A549 (cell line): ENCODE data around the gene C3orf22. TPM values are rescaled to one million over a fixed set of nuclear protein-coding genes. Genes with fewer than 3 reads are reported as not detected.

Experiments used
- ATAC-seq, 2 experiments: fragments of 200-7000 bp in 1 of 2; fragments of >200 bp in 1 of 2; cut with Nextera tagmentation in 1 of 2; cut with Tn5 transposase in 1 of 2; 3 replicates each; pipeline versions ENCODE4 v1.8.0 to v1.9.1; 2018 to 2020; ENCODE audit warnings: mild to moderate bottlenecking in 1 of 2, moderate library complexity in 1 of 2
- CTCF ChIA-PET: fragments of 300-600 bp; sonication (Branson Sonifier 250); formaldehyde crosslinking; extraction: SDS; loops from one replicate; lab custom pipeline; 2021; ENCODE audit warnings: antibody characterized with exemption, inconsistent platforms; lab: Yijun Ruan, JAX
- POLR2A ChIA-PET: fragments of 350-600 bp; formaldehyde crosslinking; extraction: SDS; loops from one replicate; lab custom pipeline; 2021; ENCODE audit warnings: antibody characterized with exemption, inconsistent platforms; lab: Yijun Ruan, JAX
- DNase-seq, 2 experiments: peaks; one replicate each; pipeline versions ENCODE4 v3.0.0 to v3.0.0-alpha.2; 2011 to 2016; ENCODE audit warnings: low read depth in 1 of 2, low spot score in 1 of 2
- FAIRE-seq: peaks from 2 replicates; lab custom pipeline; 2011; peaks lifted over from hg19 to GRCh38; lab: Jason Lieb, UNC
- H3K27ac ChIP-seq, 2 experiments: fragments of >200 bp; sonication (Bioruptor Twin); formaldehyde crosslinking; 3 replicates each; pipeline ENCODE4 v1.5.1; 2016 to 2017
- H3K4me1 ChIP-seq: fragments of >200 bp; sonication (Bioruptor Twin); formaldehyde crosslinking; 3 replicates; pipeline ENCODE4 v1.6.1; 2016
- H3K4me2 ChIP-seq: fragments of >200 bp; sonication (Bioruptor Twin); formaldehyde crosslinking; 3 replicates; pipeline ENCODE4 v1.6.1; 2016
- H3K4me3 ChIP-seq: fragments of >200 bp; sonication (Bioruptor Twin); formaldehyde crosslinking; 3 replicates; pipeline ENCODE4 v1.5.1; 2016
- H3K9me3 ChIP-seq: fragments of >200 bp; sonication (Bioruptor Twin); formaldehyde crosslinking; 3 replicates; pipeline ENCODE4 v1.6.1; 2016
- BHLHE40 ChIP-seq: IDR thresholded peaks from 2 replicates; pipeline ENCODE4 v1.6.1; 2012; ENCODE audit warnings: low read depth, low read length, inconsistent platforms
- CEBPB ChIP-seq, 2 experiments: fragments of >200 bp in 1 of 2; sonication (Bioruptor Twin) in 1 of 2; formaldehyde crosslinking in 1 of 2; IDR thresholded peaks; 2 replicates each; pipeline ENCODE4 v1.6.1; 2012 to 2016
- CHD2 ChIP-seq: fragments of 150-350 bp; IDR thresholded peaks from 2 replicates; pipeline ENCODE4 v1.6.1; 2014; ENCODE audit warnings: low read length; ENCODE audit not compliant: partially characterized antibody
- EHF ChIP-seq: fragments of 250-450 bp; sonication (Bioruptor Pico); IDR thresholded peaks from 2 replicates; pipeline ENCODE4 v1.5.0; 2020; ENCODE audit warnings: mild to moderate bottlenecking
- EP300 ChIP-seq, 2 experiments: fragments of >200 bp; sonication (Bioruptor Twin); formaldehyde crosslinking; IDR thresholded peaks; 2 replicates in 1 of 2; 3 replicates in 1 of 2; pipeline ENCODE4 v1.6.1; 2016 to 2017
- FOXS1 ChIP-seq: fragments of 250-450 bp; sonication (Bioruptor Pico); IDR thresholded peaks from 2 replicates; pipeline ENCODE4 v1.5.0; 2020; ENCODE audit warnings: mild to moderate bottlenecking, moderate library complexity
- GATA3 ChIP-seq: IDR thresholded peaks from 2 replicates; pipeline ENCODE4 v1.6.1; 2012; ENCODE audit warnings: borderline replicate concordance
- HDAC2 ChIP-seq: fragments of 200-600 bp; sonication (generic); IDR thresholded peaks from 2 replicates; pipeline ENCODE4 v1.6.1; 2016
- HEYL ChIP-seq: fragments of 250-450 bp; sonication (Bioruptor Pico); IDR thresholded peaks from 2 replicates; pipeline ENCODE4 v1.8.0; 2021; ENCODE audit warnings: mild to moderate bottlenecking, moderate library complexity
- HOXB5 ChIP-seq: fragments of 250-450 bp; sonication (Bioruptor Pico); IDR thresholded peaks from 2 replicates; pipeline ENCODE4 v1.5.0; 2020; ENCODE audit warnings: mild to moderate bottlenecking, moderate library complexity
- KDM1A ChIP-seq: fragments of 200-600 bp; sonication (generic); IDR thresholded peaks from 2 replicates; pipeline ENCODE4 v1.6.1; 2016; ENCODE audit warnings: low read depth, mild to moderate bottlenecking
- KDM5A ChIP-seq: fragments of 200-600 bp; sonication (generic); IDR thresholded peaks from 2 replicates; pipeline ENCODE4 v1.6.1; 2016; ENCODE audit warnings: antibody characterized with exemption, mild to moderate bottlenecking
- MAZ ChIP-seq: fragments of 150-350 bp; IDR thresholded peaks from 2 replicates; pipeline ENCODE4 v1.6.1; 2014; ENCODE audit warnings: antibody characterized with exemption, low read depth, low read length, borderline replicate concordance
- MYC ChIP-seq: IDR thresholded peaks from 2 replicates; pipeline ENCODE4 v1.6.1; 2012; ENCODE audit warnings: mild to moderate bottlenecking, inconsistent platforms, low read length, improper control_type of control experiment, borderline replicate concordance
- POLR2A ChIP-seq: IDR thresholded peaks from 2 replicates; pipeline ENCODE4 v1.6.1; 2012; ENCODE audit warnings: mild to moderate bottlenecking, low read length
- RCOR1 ChIP-seq: fragments of 150-350 bp; IDR thresholded peaks from 2 replicates; pipeline ENCODE4 v1.6.1; 2014; ENCODE audit warnings: antibody characterized with exemption, low read length, low read depth
- ZSCAN20 ChIP-seq: fragments of 250-450 bp; sonication (Bioruptor Pico); IDR thresholded peaks from 2 replicates; pipeline ENCODE4 v1.8.0; 2022; ENCODE audit warnings: mild to moderate bottlenecking, moderate library complexity
- WGBS: methylation state at CpG from one replicate; pipeline ENCODE4 v1.1.6; 2017; ENCODE audit errors: missing lambda C conversion rate; 5-methylcytosine and 5-hydroxymethylcytosine counted together
- polyA plus RNA-seq, 4 experiments: library from polyadenylated mRNA; depleted of rRNA in 3 of 4; stranded (reverse); fragments of >200 nt; fragmentation: RNase III in 1 of 4; extraction: RNeasy Plus Mini Kit Qiagen cat#74134 plus additional on column Dnase treatment in 1 of 4; gene quantifications; 2 replicates in 3 of 4; 3 replicates in 1 of 4; pipeline ENCODE4 v1.2.3, GENCODE V29; 2011 to 2017
- TF ChIP-seq, protein P1 (sequence below): fragments of 450-650 bp; IDR thresholded peaks from 2 replicates; pipeline ENCODE4 v1.6.1; 2014; ENCODE audit warnings: antibody characterized with exemption
- TF ChIP-seq, protein P2 (sequence below): fragments of >200 bp; sonication (Bioruptor Twin); formaldehyde crosslinking; IDR thresholded peaks from 3 replicates; pipeline ENCODE4 v1.6.1; 2016

C3orf22 gene
- polyA plus RNA-seq, 2 of the 4 experiments (the other 2 are of a cell fraction), result not detected

DNA sequence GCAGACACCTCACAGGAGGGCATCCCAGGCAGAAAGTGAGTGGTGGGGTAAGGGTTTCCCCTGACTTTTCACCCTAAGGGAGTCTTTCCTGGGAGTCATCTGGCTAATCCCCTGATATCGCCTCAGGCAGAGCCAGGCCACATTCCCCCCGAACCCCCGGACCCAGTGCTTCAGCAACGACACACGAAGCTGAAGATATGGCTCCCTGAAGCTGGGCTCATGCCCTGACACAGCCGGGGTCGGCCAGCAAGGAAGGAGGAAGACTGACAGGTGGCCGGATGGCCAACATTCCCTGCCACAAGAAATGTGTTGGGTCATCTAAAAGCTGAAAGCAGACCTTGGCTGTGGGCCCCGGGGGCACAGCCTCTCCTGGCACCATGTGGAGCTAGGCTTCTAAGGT is 20.4 kb downstream of the C3orf22 start:
- no peak overlapping the region for H3K4me2 ChIP-seq
- POLR2A ChIA-PET, result no interaction called here
- TF ChIP-seq BHLHE40 (no peak), CEBPB (IDR thresholded peaks at IDR 0.05) (no peak), HOXB5 (no peak), RCOR1 (no peak), POLR2A (no peak), MAZ (no peak), CHD2 (no peak), ZSCAN20 (CRISPR knock-in tag) (no peak), HEYL (CRISPR knock-in tag) (no peak), KDM1A (no peak), EHF (CRISPR knock-in tag) (no peak)
- TF ChIP-seq, protein P1, sequence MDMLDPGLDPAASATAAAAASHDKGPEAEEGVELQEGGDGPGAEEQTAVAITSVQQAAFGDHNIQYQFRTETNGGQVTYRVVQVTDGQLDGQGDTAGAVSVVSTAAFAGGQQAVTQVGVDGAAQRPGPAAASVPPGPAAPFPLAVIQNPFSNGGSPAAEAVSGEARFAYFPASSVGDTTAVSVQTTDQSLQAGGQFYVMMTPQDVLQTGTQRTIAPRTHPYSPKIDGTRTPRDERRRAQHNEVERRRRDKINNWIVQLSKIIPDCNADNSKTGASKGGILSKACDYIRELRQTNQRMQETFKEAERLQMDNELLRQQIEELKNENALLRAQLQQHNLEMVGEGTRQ, result no peak
- TF ChIP-seq, all 56 proteins: peak for 0
- ATAC-seq (no peak), DNase-seq (no peak), FAIRE-seq (no peak)
- H3K27ac ChIP-seq, result no peak overlapping the region
- no peaks in the 10 kb centered on the region for H3K9me3 ChIP-seq
- CTCF ChIA-PET, result interaction anchor here (1.3 to 1.4 kb wide), 2 partner anchors 16 to 917 kb away, joined by 5 read pairs; no protein-coding TSS in a partner anchor
- H3K4me1 ChIP-seq, result peaks cover 10% of the 10 kb centered on the region; the same call in 1 of the 3 replicates
- H3K4me3 ChIP-seq, result no peak overlapping the region
- WGBS, result 63% methylated on average over 9 of the region's 9 CpGs

DNA sequence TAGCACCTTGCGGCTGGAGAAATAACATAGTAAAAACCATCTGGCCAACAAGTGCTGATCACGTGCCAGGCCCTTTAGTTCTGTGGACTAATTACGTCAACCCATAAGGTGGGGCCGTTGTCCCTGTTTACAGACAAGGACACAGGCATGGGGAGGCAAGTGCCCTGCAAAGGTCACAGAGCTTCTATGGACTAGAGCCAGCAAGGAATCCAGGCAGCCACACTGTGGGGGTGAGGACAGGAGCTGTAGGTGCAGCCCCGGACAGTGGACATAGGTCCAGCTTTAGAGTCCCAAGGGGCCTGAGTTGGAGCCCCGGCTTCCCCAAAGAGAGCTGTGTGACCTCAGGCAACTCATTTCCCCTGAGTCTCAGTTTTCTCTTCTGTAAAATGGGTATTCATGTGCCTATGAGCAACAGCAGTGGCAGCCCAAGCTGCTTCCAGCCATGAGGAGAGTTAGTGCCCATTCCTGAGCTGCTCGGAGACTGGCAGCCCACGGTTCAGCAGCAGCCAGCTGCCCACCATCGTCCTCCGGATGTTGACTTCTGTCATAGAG is 20.9 kb downstream of the C3orf22 start:
- DNase-seq (no peak), ATAC-seq (no peak), FAIRE-seq (no peak)
- Histone ChIP-seq H3K4me2 (no peak overlapping the region), H3K4me3 (no peak overlapping the region), H3K27ac (no peak overlapping the region), H3K4me1 (peaks cover 10% of the 10 kb centered on the region; the same call in 1 of the 3 replicates), H3K9me3 (no peaks in the 10 kb centered on the region)
- TF ChIP-seq MAZ, result no peak
- TF ChIP-seq FOXS1, result no peak
- TF ChIP-seq ZSCAN20 (CRISPR knock-in tag), result no peak
- no peak for TF ChIP-seq EHF (CRISPR knock-in tag)
- POLR2A ChIA-PET, result no interaction called here
- CTCF ChIA-PET, result interaction anchor here (1.3 to 1.4 kb wide), 2 partner anchors 15 to 918 kb away, joined by 5 read pairs; no protein-coding TSS in a partner anchor
- 88% methylated on average over 8 of the region's 10 CpGs for WGBS

DNA sequence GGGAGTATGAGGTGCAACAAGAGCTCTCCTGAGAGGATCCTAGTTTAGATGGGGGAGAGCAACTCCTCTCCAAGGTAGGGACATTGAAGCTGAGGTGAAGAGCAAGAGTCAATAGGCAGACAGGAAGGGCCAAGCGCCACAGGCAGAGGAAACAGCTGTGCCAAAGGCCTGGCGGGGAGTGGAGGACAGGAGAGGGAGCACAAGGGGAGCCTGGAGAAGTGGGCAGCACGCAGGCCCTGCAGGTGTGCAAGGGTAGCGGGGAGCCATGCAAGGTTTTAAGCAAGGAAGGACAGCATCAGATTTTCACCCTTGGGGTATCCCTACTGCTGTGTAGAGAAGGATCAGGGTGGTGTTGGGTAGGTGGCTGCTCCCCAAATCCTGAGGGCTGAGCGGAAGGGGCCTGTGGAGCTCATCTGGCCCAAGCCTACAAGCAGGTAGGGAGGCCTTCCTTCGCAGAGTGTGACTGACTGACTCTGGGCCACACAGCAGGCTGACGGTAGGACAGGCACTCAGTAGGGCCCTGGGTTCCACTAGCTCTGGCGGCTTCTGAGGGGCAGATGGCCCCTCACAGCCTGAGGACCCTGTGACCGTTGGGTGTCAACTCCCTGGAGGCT is 21.5 kb downstream of the C3orf22 start:
- TF ChIP-seq BHLHE40, result no peak
- DNase-seq (no peak), ATAC-seq (no peak), FAIRE-seq (no peak)
- no peak overlapping the region for H3K4me2 ChIP-seq
- H3K27ac ChIP-seq, result no peak overlapping the region
- WGBS, result 73% methylated on average over 6 of the region's 9 CpGs
- ChIA-PET CTCF (interaction anchor here (1.3 to 1.4 kb wide), 2 partner anchors 15 to 918 kb away, joined by 5 read pairs; no protein-coding TSS in a partner anchor), POLR2A (no interaction called here)
- no peak overlapping the region for H3K4me3 ChIP-seq
- H3K9me3 ChIP-seq, result no peaks in the 10 kb centered on the region
- peaks cover 10% of the 10 kb centered on the region; the same call in 1 of the 3 replicates for H3K4me1 ChIP-seq

DNA sequence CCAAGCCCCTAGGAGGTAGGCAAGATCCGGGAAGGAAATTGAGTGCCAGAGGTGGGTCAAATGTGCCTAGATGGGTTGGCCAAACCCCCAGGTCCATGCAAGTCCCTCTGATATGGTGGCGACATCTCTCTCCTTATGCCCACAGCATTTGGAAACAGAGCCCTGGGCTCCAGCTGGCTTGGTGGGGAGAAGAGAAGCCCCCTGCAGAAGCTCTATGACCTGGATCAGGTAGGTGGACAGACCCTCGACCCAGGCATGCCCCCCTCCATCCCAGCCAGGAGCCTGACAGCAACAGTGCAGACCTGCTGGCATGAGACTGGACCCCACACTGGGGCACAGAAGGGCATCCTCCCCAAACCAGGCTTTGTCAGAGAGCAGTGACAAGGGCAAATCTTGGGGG is 22.6 kb downstream of the C3orf22 start:
- no peaks in the 10 kb centered on the region for H3K9me3 ChIP-seq
- H3K4me2 ChIP-seq, result no peak overlapping the region
- DNase-seq (no peak), FAIRE-seq (no peak), ATAC-seq (no peak)
- H3K27ac ChIP-seq, result no peak overlapping the region
- 48% methylated on average over 2 of the region's 3 CpGs for WGBS
- ChIA-PET CTCF (no interaction called here), POLR2A (no interaction called here)
- H3K4me1 ChIP-seq, result peaks cover 10% of the 10 kb centered on the region; the same call in 1 of the 3 replicates
- H3K4me3 ChIP-seq, result no peak overlapping the region
- TF ChIP-seq MYC (no peak), GATA3 (no peak), ZSCAN20 (CRISPR knock-in tag) (no peak), EP300 (IDR thresholded peaks at IDR 0.05) (no peak), KDM5A (no peak), HDAC2 (no peak)
- TF ChIP-seq, protein P2, sequence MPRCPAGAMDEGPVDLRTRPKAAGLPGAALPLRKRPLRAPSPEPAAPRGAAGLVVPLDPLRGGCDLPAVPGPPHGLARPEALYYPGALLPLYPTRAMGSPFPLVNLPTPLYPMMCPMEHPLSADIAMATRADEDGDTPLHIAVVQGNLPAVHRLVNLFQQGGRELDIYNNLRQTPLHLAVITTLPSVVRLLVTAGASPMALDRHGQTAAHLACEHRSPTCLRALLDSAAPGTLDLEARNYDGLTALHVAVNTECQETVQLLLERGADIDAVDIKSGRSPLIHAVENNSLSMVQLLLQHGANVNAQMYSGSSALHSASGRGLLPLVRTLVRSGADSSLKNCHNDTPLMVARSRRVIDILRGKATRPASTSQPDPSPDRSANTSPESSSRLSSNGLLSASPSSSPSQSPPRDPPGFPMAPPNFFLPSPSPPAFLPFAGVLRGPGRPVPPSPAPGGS, result no peak
- TF ChIP-seq, protein P1, result no peak
